ENCODE measurements around the gene TINAGL1. TPM values are rescaled to one million over a fixed set of nuclear protein-coding genes. Genes with fewer than 3 reads are reported as not detected.

The TINAGL1 gene
- total and polyA plus RNA-seq, 10 of the 15 experiments (the other 5 are each of a cell fraction or from before 2014, with no cell fraction given) = 0.20 to 0.49 (median 0.23) TPM; not detected in 7

GRCh38 chr1:31548907-31549808, 27.2 kb upstream of the TINAGL1 start:
- SMC1A ChIA-PET (ENCODE audit: uncharacterized antibody, unreplicated experiment) = interaction anchor here (0.6 to 5.4 kb wide), 51 partner anchors 9 to 368 kb away, joined by 3 to 135 read pairs (median 5); partner anchors contain the start of genes SNRNP40 and ZCCHC17
- FAIRE-seq (peak; percentile 89), ATAC-seq (peak; percentile 91), DNase-seq (ENCODE audit: low read depth, low spot score) (peak; percentile 91)
- Histone ChIP-seq H3K79me2 (ENCODE audit: control insufficient read depth, insufficient read depth, low read length) (no peaks in the 10 kb centered on the region), H3K4me1 (ENCODE audit: control insufficient read depth, insufficient read depth, low read length) (peaks cover 14% of the 10 kb centered on the region), H3K9ac (ENCODE audit: control insufficient read depth, insufficient read depth, low read length) (peak overlapping the region; percentile 57; the same call in 1 of the 2 replicates), H3K4me3 (peak overlapping the region; percentile 23; the same call in 1 of the 2 replicates), H4K20me1 (ENCODE audit: control insufficient read depth, insufficient read depth) (no peaks in the 10 kb centered on the region), H3K9me3 (replicated peaks; ENCODE audit: control insufficient read depth, insufficient read depth, low read length) (no peaks in the 10 kb centered on the region), H3K27me3 (replicated peaks in 1 of 2; ENCODE audit: control insufficient read depth in 2 of 2, insufficient read depth in 2 of 2, low read length in 1 of 2) (no peaks in the 10 kb centered on the region), H3K4me2 (ENCODE audit: control insufficient read depth, insufficient read depth) (peak overlapping the region; percentile 89), H3K27ac (ENCODE audit: control insufficient read depth, insufficient read depth) (peak overlapping the region; percentile 33; the same call in 1 of the 2 replicates), H3K36me3 (ENCODE audit: control insufficient read depth in 2 of 2, insufficient read depth in 2 of 2, low read length in 1 of 2) (no peaks in the 10 kb centered on the region), H2AFZ (ENCODE audit: control insufficient read depth, low read depth, low read length) (peak overlapping the region; percentile 96)
- in situ Hi-C loops (cut with MboI) (loop anchor here (10.0 kb wide), 1 partner anchor 124 kb away; no protein-coding TSS in a partner anchor), intact Hi-C loops (cut with micrococcal nuclease; ENCODE audit: unreplicated experiment) (loop anchor here (1.0 to 5.0 kb wide), 9 partner anchors 40 to 364 kb away; partner anchors contain the start of genes SNRNP40 and ZCCHC17)
- CTCF ChIA-PET = interaction anchor here (0.6 to 5.6 kb wide), 71 partner anchors 11 to 397 kb away, joined by 3 to 203 read pairs (median 6); partner anchors contain the start of genes PEF1, SERINC2, SNRNP40 and ZCCHC17
- POLR2A ChIA-PET = interaction anchor here (0.5 to 3.4 kb wide), 16 partner anchors 8 to 154 kb away, joined by 3 to 41 read pairs (median 4); no protein-coding TSS in a partner anchor
- WGBS (ENCODE audit: insufficient coverage, insufficient replicate concordance, low lambda C conversion rate, missing lambda C conversion rate) = 2% methylated on average over 24 of the region's 24 CpGs
- RAD21 ChIA-PET (ENCODE audit: unreplicated experiment) = interaction anchor here (0.6 to 4.7 kb wide), 55 partner anchors 9 to 388 kb away, joined by 3 to 116 read pairs (median 4); partner anchors contain the start of genes FABP3, PEF1, SNRNP40 and ZCCHC17
- BruUV-seq (replicated peaks) = no TSS peak
- TF ChIP-seq SMC3 (IDR thresholded peaks at IDR 0.05; ENCODE audit: borderline replicate concordance, low read length) (peak; percentile 90), NR2F1 (conservative IDR thresholded peaks at IDR 0.05) (peak; percentile 13), YY1 (IDR thresholded peaks at IDR 0.05; ENCODE audit: low read depth, low read length) (peak; percentile 52; the same call in 1 of the 2 replicates), RB1 (IDR thresholded peaks at IDR 0.05; ENCODE audit: borderline replicate concordance) (peak; percentile 46; the same call in 1 of the 2 replicates), ZBTB11 (CRISPR knock-in tag; IDR thresholded peaks at IDR 0.05) (no peak), HCFC1 (IDR thresholded peaks at IDR 0.05; ENCODE audit: low read length) (no peak), POLR2A (IDR thresholded peaks at IDR 0.05; ENCODE audit: low read depth, low read length) (peak; percentile 38; the same call in 1 of the 2 replicates), SP1 (IDR thresholded peaks at IDR 0.05; ENCODE audit: low read depth, low read length) (no peak), LARP7 (IDR thresholded peaks at IDR 0.05) (peak; percentile 0; the same call in 1 of the 2 replicates), HDGF (IDR thresholded peaks at IDR 0.05) (peak; percentile 72)
- TF ChIP-seq, protein P1, sequence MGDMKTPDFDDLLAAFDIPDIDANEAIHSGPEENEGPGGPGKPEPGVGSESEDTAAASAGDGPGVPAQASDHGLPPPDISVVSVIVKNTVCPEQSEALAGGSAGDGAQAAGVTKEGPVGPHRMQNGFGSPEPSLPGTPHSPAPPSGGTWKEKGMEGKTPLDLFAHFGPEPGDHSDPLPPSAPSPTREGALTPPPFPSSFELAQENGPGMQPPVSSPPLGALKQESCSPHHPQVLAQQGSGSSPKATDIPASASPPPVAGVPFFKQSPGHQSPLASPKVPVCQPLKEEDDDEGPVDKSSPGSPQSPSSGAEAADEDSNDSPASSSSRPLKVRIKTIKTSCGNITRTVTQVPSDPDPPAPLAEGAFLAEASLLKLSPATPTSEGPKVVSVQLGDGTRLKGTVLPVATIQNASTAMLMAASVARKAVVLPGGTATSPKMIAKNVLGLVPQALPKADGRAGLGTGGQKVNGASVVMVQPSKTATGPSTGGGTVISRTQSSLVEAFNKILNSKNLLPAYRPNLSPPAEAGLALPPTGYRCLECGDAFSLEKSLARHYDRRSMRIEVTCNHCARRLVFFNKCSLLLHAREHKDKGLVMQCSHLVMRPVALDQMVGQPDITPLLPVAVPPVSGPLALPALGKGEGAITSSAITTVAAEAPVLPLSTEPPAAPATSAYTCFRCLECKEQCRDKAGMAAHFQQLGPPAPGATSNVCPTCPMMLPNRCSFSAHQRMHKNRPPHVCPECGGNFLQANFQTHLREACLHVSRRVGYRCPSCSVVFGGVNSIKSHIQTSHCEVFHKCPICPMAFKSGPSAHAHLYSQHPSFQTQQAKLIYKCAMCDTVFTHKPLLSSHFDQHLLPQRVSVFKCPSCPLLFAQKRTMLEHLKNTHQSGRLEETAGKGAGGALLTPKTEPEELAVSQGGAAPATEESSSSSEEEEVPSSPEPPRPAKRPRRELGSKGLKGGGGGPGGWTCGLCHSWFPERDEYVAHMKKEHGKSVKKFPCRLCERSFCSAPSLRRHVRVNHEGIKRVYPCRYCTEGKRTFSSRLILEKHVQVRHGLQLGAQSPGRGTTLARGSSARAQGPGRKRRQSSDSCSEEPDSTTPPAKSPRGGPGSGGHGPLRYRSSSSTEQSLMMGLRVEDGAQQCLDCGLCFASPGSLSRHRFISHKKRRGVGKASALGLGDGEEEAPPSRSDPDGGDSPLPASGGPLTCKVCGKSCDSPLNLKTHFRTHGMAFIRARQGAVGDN (IDR thresholded peaks at IDR 0.05) = 0 out of 2 replicates have a peak, but pooled peaks have one; percentile 53
- TF ChIP-seq, protein P2, sequence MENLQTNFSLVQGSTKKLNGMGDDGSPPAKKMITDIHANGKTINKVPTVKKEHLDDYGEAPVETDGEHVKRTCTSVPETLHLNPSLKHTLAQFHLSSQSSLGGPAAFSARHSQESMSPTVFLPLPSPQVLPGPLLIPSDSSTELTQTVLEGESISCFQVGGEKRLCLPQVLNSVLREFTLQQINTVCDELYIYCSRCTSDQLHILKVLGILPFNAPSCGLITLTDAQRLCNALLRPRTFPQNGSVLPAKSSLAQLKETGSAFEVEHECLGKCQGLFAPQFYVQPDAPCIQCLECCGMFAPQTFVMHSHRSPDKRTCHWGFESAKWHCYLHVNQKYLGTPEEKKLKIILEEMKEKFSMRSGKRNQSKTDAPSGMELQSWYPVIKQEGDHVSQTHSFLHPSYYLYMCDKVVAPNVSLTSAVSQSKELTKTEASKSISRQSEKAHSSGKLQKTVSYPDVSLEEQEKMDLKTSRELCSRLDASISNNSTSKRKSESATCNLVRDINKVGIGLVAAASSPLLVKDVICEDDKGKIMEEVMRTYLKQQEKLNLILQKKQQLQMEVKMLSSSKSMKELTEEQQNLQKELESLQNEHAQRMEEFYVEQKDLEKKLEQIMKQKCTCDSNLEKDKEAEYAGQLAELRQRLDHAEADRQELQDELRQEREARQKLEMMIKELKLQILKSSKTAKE (IDR thresholded peaks at IDR 0.05; ENCODE audit: low read depth, poor library complexity, severe bottlenecking) = peak; percentile 48

All from GM12878 (cell line).